Suprapubic skin (tissue), 4 donors: Measurements from ENCODE around the gene SOX13. TPM values are rescaled to one million over a fixed set of nuclear protein-coding genes. Genes with fewer than 3 reads are reported as not detected.

Experiments
- DNase-seq, 2 donors: peaks; one replicate each; pipeline ENCODE4 v3.0.0-alpha.2; 2019; ENCODE audit warnings: low spot score in 2 of 2
- H3K27ac ChIP-seq: fragments of 200-600 bp; sonication (generic); one replicate; pipeline ENCODE4 v1.5.1; 2019
- H3K27me3 ChIP-seq: fragments of 200-600 bp; sonication (generic); one replicate; pipeline ENCODE4 v1.5.1; 2019
- H3K36me3 ChIP-seq: fragments of 200-600 bp; sonication (generic); one replicate; pipeline ENCODE4 v1.5.1; 2019
- H3K4me1 ChIP-seq: fragments of 200-600 bp; sonication (generic); one replicate; pipeline ENCODE4 v1.5.1; 2019
- H3K4me3 ChIP-seq: fragments of 200-600 bp; sonication (generic); one replicate; pipeline ENCODE4 v1.5.1; 2019; ENCODE audit warnings: mild to moderate bottlenecking
- H3K9me3 ChIP-seq: fragments of 200-600 bp; sonication (generic); one replicate; pipeline ENCODE4 v1.5.1; 2019
- CTCF ChIP-seq, 2 donors: fragments of 200-600 bp in 1 of 2; fragments of 450-650 bp in 1 of 2; sonication (generic) in 1 of 2; IDR thresholded peaks; one replicate each; pipeline ENCODE4 v1.5.1; 2016 to 2019; ENCODE audit warnings: antibody characterized with exemption in 2 of 2, mild to moderate bottlenecking in 1 of 2, moderate library complexity in 1 of 2
- EP300 ChIP-seq: sonication (generic); formaldehyde crosslinking; IDR thresholded peaks from one replicate; pipeline ENCODE4 v1.6.1; 2017; ENCODE audit warnings: antibody characterized with exemption
- POLR2A ChIP-seq, 2 donors: fragments of 450-650 bp; IDR thresholded peaks; one replicate each; pipeline ENCODE4 v1.6.1; 2017; ENCODE audit warnings: antibody characterized with exemption in 2 of 2, mild to moderate bottlenecking in 2 of 2, moderate library complexity in 2 of 2
- POLR2AphosphoS5 ChIP-seq, 3 donors: sonication (generic); formaldehyde crosslinking; IDR thresholded peaks; one replicate each; pipeline ENCODE4 v1.6.1; 2017; ENCODE audit warnings: antibody characterized with exemption in 3 of 3
- WGBS: methylation state at CpG from one replicate; pipeline ENCODE4 v1.1.5; 2018; 5-methylcytosine and 5-hydroxymethylcytosine counted together
- total RNA-seq, 4 donors: library from RNA; depleted of rRNA; stranded (reverse); fragments of >200 nt; gene quantifications; one replicate each; pipeline ENCODE4 v1.1.0, GENCODE V29; 2016

Gene SOX13
- total RNA-seq, 4 donors from 2014 or later = 10.1 to 20.6 (median 15.6) TPM

DNA sequence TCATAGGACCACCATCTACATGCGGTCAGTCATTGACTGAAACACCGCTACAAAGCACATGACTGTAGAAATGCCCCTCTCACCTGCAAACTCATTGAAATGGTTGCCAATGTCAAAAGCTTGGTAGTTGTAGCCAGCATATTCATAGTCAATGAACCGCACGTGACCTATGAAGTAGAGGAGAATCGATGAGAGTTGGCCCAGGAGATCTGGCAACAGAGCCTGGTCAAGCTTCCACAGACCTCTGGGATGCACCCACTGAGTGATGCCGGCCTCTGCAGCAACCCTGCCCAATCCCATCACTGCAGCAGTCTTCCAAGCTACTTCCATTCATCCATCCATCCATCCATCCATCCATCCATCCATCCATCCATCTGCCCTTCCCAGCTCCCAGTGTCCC lies 67.0 kb downstream of the SOX13 start:
- Histone ChIP-seq H3K27me3 (no peaks in the 10 kb centered on the region), H3K4me3 (no peak overlapping the region), H3K36me3 (peaks cover 55% of the 10 kb centered on the region), H3K27ac (no peak overlapping the region), H3K9me3 (no peaks in the 10 kb centered on the region), H3K4me1 (no peaks in the 10 kb centered on the region)
- no peak for DNase-seq
- TF ChIP-seq POLR2AphosphoS5 (IDR thresholded peaks at IDR 0.05) = no peak
- no peak for TF ChIP-seq EP300
- TF ChIP-seq CTCF (IDR thresholded peaks at IDR 0.05) = no peak
- 97% methylated on average over 6 of the region's 6 CpGs for WGBS

- no peaks in the 10 kb centered on the region for H3K27me3 ChIP-seq
- H3K4me3 ChIP-seq = no peak overlapping the region
- no peak overlapping the region for H3K27ac ChIP-seq
- no peaks in the 10 kb centered on the region for H3K9me3 ChIP-seq
- TF ChIP-seq POLR2A (IDR thresholded peaks at IDR 0.05) = no peak
- no peak for TF ChIP-seq CTCF (IDR thresholded peaks at IDR 0.05)
- TF ChIP-seq POLR2AphosphoS5 (IDR thresholded peaks at IDR 0.05) = no peak
- TF ChIP-seq EP300 = no peak
- peaks cover 56% of the 10 kb centered on the region for H3K36me3 ChIP-seq
- WGBS = 96% methylated on average over 3 of the region's 3 CpGs
- DNase-seq = no peak
- no peaks in the 10 kb centered on the region for H3K4me1 ChIP-seq
Measured at GRCh38 chr1:204141131-204141530, 68.2 kb downstream of the SOX13 start.

DNA sequence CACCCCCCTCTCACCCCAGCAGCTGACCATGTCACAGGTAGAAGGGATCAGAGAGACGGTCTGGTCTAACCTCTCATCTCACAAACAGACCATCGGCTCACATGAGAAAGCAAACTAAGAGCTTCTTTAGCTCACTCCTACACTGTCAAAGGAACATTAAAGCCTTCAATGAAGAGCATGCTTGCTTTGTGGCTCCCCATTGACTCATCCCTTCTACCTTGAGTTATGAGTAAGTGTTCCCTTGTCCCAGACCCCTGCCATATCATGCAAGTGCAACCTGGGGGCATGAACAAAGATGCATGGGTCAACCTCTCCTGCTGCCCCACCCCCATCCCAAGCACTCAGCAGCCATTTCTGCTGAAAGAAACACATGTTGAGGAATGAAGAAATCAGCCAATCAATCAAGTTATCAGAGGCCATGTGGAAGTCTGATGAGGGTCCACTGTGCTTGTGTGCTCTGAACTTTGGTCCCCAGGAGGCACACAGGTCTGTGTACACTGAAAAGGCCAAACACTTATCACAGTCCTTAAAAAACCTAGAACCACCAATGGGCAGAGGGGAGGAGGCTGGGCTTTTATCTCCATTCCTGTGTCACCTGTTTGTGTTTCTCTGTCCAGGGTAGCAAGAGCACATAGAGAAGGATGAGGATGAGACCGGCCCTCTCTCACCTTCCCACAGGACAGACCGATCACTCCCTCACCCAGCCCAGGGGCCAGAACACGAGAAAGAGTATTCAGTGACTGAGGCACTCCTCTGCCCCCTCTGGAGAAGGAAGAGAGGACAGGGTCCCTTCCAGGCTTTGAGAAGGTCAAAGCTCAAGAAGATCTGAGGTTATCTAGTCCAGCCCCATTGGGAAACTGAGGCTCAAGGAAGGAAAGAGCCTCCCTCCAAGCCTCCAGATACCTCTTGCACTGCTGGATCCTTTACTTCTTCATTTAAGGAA lies 69.4 kb downstream of the SOX13 start:
- Histone ChIP-seq H3K27me3 (no peaks in the 10 kb centered on the region), H3K27ac (no peak overlapping the region), H3K4me3 (no peak overlapping the region), H3K4me1 (no peaks in the 10 kb centered on the region), H3K9me3 (no peaks in the 10 kb centered on the region), H3K36me3 (peaks cover 54% of the 10 kb centered on the region)
- DNase-seq = no peak
- 94% methylated on average over 5 of the region's 5 CpGs for WGBS
- TF ChIP-seq CTCF (IDR thresholded peaks at IDR 0.05) = no peak
- no peak for TF ChIP-seq POLR2AphosphoS5 (IDR thresholded peaks at IDR 0.05)
- no peak for TF ChIP-seq EP300
- no peak for TF ChIP-seq POLR2A (IDR thresholded peaks at IDR 0.05)

DNA sequence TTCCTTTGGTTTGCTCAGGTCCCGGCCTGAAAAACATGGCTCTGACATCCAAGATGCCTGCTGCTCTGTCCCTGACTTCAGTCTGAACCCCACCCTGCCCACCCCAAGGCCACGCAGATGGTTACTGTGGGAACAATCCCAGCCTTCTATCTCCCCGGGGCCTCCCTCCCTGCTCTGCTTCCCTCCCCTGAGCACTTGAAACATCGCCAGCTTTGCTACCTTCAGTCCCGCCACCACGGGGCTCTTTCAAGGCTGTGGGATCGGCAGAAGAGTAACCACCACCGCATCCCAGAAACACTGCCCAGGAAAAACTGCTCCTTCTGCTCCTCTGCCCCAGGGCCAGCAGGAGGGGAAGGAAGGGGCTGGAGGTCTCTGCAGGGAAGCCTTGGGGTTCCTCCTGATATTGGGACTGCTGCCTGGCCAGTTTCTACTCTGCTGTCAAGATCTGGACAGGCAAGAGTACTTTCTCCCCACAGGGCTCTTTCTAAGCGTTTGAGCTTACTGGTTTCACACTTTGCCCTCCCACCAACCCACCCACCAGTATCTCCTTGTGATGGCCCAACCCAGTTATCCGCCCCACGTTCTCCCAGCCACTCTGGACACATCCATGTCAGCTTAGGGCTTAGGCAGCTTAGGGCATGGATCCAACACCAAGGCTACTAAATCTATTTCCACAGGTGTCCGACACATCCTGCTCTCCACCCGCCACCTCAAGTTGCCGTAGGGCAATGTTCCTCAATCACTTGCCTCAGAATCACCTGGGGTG lies 70.5 kb downstream of the SOX13 start:
- no peak overlapping the region for H3K4me3 ChIP-seq
- peaks cover 6% of the 10 kb centered on the region for H3K4me1 ChIP-seq
- 81% methylated on average over 14 of the region's 14 CpGs for WGBS
- no peak for DNase-seq
- peaks cover 44% of the 10 kb centered on the region for H3K36me3 ChIP-seq
- no peaks in the 10 kb centered on the region for H3K27me3 ChIP-seq
- H3K27ac ChIP-seq = no peak overlapping the region
- TF ChIP-seq EP300 (no peak), POLR2AphosphoS5 (IDR thresholded peaks at IDR 0.05) (no peak), POLR2A (IDR thresholded peaks at IDR 0.05) (no peak), CTCF (IDR thresholded peaks at IDR 0.05) (no peak)
- H3K9me3 ChIP-seq = no peaks in the 10 kb centered on the region

DNA sequence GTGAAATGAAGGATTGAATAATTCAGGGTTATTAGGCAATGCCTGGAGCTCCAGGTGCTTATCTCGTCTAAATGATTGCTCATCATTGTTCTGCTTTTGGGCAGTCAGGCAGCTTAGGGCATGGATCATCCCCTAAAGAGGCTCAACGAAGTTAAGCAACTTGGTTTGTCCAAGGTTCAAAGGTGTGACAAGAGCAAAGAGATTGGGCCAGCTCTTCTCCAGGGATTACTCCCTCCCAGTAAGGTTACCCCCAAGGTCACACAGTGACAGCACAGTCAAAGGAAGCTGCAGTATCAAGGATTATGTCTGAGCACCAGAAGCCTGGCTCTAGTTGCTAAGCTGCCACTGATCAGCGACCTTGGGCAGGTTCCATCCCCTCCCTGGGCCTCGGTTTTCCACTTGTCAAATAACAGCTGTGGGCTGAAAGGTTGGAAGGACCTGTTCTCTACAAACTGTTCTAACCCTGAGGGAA lies 72.2 kb downstream of the SOX13 start:
- no peaks in the 10 kb centered on the region for H3K9me3 ChIP-seq
- no peak overlapping the region for H3K4me3 ChIP-seq
- peaks cover 22% of the 10 kb centered on the region for H3K4me1 ChIP-seq
- TF ChIP-seq POLR2AphosphoS5 (IDR thresholded peaks at IDR 0.05) = no peak
- no peak for TF ChIP-seq CTCF (IDR thresholded peaks at IDR 0.05)
- TF ChIP-seq EP300 = no peak
- TF ChIP-seq POLR2A (IDR thresholded peaks at IDR 0.05) = no peak
- H3K27me3 ChIP-seq = no peaks in the 10 kb centered on the region
- WGBS = 58% methylated on average over 4 of the region's 4 CpGs
- H3K36me3 ChIP-seq = peaks cover 30% of the 10 kb centered on the region
- DNase-seq = no peak
- no peak overlapping the region for H3K27ac ChIP-seq
